Measurements from ENCODE around the gene ZBTB24. TPM values are rescaled to one million over a fixed set of nuclear protein-coding genes. Genes with fewer than 3 reads are reported as not detected.
A peak's percentile ranks its signal among the peaks of the same experiment; 100 is the strongest.

Gene ZBTB24
- total and polyA plus RNA-seq, 2 experiments from 2014 or later, result 2.6 to 5.3 TPM

DNA sequence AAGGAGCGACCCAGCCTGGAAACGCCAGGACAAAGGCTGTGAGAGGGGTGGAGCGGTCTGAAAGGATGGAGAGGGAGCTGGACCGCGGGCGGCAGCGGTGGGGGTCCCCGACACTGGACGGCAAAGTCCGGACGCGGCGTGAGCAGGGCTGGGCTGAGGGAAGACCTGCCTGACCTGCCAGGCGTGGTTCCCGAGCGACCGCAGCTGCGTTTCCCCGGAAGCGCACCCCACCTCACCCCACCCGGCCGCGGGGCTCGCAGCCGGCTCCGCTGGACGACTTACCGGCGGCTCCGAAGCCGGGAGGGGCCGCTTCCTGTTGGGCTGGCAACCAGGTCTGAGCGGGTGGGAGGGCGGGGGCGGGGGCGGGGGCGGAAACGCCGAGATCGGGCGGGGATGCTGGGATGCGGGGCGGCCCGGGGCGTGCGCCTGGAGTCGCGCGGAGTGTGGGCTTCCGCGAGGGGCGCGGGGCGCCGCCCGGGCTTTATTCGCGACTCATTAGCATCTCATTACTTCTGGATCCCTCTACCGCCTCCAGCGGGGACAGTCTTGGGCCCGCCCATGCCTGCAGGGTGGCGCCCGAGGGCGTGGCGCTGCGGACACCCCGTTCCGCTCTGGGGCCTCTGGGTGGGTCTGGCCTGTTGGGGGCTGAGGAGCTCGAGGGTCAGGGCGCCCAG lies 27.4 kb downstream of the ZBTB24 start, which contains the start of gene MICAL1:
MICAL1 (minus strand) TSS at position 336 of the 674 bp plus-strand sequence. CDS start 1,576 bp downstream, outside the sequence.
- Histone ChIP-seq H3K4me3 (peak within 1 kb of the TSS; percentile 53), H3K27me3 (peaks cover 7% of the 10 kb centered on the region), H3K9me3 (ENCODE audit: low read depth) (no peaks in the 10 kb centered on the region), H3K36me3 (no peaks in the 10 kb centered on the region), H3K27ac (no peak within 1 kb of the TSS), H3K4me1 (ENCODE audit: low read depth) (no peaks in the 10 kb centered on the region)
- TF ChIP-seq, protein P1, sequence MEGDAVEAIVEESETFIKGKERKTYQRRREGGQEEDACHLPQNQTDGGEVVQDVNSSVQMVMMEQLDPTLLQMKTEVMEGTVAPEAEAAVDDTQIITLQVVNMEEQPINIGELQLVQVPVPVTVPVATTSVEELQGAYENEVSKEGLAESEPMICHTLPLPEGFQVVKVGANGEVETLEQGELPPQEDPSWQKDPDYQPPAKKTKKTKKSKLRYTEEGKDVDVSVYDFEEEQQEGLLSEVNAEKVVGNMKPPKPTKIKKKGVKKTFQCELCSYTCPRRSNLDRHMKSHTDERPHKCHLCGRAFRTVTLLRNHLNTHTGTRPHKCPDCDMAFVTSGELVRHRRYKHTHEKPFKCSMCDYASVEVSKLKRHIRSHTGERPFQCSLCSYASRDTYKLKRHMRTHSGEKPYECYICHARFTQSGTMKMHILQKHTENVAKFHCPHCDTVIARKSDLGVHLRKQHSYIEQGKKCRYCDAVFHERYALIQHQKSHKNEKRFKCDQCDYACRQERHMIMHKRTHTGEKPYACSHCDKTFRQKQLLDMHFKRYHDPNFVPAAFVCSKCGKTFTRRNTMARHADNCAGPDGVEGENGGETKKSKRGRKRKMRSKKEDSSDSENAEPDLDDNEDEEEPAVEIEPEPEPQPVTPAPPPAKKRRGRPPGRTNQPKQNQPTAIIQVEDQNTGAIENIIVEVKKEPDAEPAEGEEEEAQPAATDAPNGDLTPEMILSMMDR (IDR thresholded peaks at IDR 0.05; ENCODE audit: low read depth, low read length), result peak; percentile 29
- peak; percentile 60 to 65 for DNase-seq (ENCODE audit: low read depth in 1 of 2, low spot score in 1 of 2)

DNA sequence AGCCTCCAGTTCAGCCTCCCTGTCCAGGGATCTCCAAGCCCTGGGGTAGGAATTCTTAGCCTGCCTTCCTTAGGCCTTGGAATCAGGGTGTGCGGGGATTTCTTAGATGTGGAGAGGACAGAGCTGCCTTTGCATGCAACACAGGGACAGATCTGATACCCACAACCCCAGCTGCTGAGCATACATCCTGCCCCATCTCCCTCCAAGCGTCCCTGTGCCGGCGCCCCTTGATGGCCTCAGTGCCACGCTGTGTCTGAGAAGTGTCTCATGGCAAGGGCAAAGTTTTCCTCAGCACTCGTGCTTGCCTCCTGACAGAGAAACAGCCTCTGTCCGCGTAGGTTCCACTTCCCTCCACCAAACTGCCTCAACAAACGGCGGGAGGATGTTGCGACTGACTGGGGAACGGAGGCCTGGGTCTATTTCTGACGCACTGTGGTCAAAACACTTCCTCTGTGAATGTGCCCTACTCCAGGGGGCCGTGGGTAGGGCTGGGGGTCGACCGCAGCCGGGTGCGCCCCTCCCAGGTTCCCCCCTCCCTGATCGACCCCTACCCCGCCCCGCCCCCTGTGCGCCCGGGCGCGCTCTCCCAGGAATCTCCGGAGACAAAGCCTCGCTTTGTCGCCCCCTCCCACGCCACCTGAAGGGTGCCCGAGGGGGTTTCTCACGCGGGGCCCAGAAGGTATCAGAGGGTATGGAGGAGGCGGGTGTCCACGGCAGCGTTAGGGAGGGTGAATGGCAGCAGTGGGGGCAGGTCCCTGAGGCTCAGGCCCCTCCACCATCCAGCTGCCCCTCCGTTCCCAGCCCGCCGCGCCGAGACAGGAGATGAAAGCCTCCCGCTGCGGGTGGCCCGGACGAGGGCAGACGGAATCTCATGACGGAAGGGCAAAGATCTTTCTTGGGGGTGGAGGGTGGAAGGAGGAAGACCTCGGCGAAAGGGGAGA lies 28.3 kb downstream of the ZBTB24 start:
- no peak overlapping the region for H3K27ac ChIP-seq
- no peaks in the 10 kb centered on the region for H3K9me3 ChIP-seq (ENCODE audit: low read depth)
- H3K36me3 ChIP-seq, result no peaks in the 10 kb centered on the region
- no peaks in the 10 kb centered on the region for H3K4me1 ChIP-seq (ENCODE audit: low read depth)
- H3K27me3 ChIP-seq, result peaks cover 7% of the 10 kb centered on the region
- TF ChIP-seq, protein P1 (IDR thresholded peaks at IDR 0.05; ENCODE audit: low read depth, low read length), result no peak
- peak in 1 of 2 donors; percentile 31 for DNase-seq (ENCODE audit: low read depth in 1 of 2, low spot score in 1 of 2)
- peak overlapping the region; percentile 53 for H3K4me3 ChIP-seq

DNA sequence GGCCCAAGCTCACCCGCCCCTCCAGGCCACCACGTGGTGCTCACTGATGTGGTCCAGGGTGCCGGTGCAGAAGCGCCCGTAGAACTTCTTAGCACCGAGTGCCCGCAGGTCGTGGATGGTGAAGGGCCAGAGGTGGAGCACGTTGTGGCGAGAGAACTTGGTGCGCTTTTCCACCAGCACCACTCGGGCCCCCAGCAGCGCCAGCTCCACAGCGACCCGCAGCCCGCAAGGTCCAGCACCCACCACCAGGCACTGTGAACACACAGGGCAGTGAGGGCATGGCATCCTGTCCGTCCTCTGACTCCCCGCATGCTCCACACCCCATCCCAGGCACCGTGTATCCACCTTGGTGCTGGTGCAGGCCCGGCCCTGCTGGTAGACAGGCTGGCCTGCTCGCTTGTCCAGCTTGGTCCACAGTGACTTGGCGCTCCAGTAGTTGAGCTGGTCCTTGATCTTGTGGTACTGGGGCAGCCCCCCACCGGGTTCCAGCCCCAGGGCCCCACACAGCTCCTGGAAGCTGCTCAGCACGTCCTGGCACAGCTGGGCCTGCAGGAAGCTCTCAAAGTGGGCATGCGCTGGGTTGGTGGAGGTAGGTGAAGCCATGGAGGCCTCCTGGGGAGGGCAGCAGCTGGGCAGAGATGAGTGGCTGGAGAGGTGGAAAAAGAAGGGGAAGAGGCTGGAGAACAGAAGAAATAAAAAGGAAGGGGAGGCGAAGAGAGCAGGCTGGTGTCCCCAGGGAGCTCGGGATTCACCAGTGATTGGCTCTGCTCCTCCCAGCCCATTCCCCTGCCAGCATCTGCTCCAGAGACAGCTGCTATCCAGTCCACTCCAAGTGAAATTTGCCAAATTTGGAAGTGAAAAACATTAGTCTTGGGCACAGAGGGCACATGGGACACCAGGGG lies 29.2 kb downstream of the ZBTB24 start:
- Histone ChIP-seq H3K27ac (no peak overlapping the region), H3K9me3 (ENCODE audit: low read depth) (no peaks in the 10 kb centered on the region), H3K27me3 (peaks cover 7% of the 10 kb centered on the region), H3K4me3 (no peak overlapping the region), H3K36me3 (no peaks in the 10 kb centered on the region), H3K4me1 (ENCODE audit: low read depth) (no peaks in the 10 kb centered on the region)
- DNase-seq (ENCODE audit: low read depth in 1 of 2, low spot score in 1 of 2), result peak in 1 of 2 donors; percentile 48
- TF ChIP-seq, protein P1 (IDR thresholded peaks at IDR 0.05; ENCODE audit: low read depth, low read length), result no peak

GRCh38 chr6:109453156-109453555 lies 29.9 kb downstream of the ZBTB24 start:
- H3K4me1 ChIP-seq (ENCODE audit: low read depth), result no peaks in the 10 kb centered on the region
- H3K27ac ChIP-seq, result no peak overlapping the region
- TF ChIP-seq, protein P1 (IDR thresholded peaks at IDR 0.05; ENCODE audit: low read depth, low read length), result no peak
- DNase-seq (ENCODE audit: low read depth in 1 of 2, low spot score in 1 of 2), result no peak
- H3K9me3 ChIP-seq (ENCODE audit: low read depth), result no peaks in the 10 kb centered on the region
- H3K27me3 ChIP-seq, result peaks cover 7% of the 10 kb centered on the region
- H3K4me3 ChIP-seq, result no peak overlapping the region
- no peaks in the 10 kb centered on the region for H3K36me3 ChIP-seq

GRCh38 chr6:109452181-109452580 lies 30.8 kb downstream of the ZBTB24 start:
- Histone ChIP-seq H3K9me3 (ENCODE audit: low read depth) (no peaks in the 10 kb centered on the region), H3K36me3 (no peaks in the 10 kb centered on the region), H3K4me3 (no peak overlapping the region), H3K27ac (no peak overlapping the region), H3K4me1 (ENCODE audit: low read depth) (no peaks in the 10 kb centered on the region), H3K27me3 (peaks cover 7% of the 10 kb centered on the region)
- no peak for DNase-seq (ENCODE audit: low read depth in 1 of 2, low spot score in 1 of 2)
- TF ChIP-seq, protein P1 (IDR thresholded peaks at IDR 0.05; ENCODE audit: low read depth, low read length), result no peak

Data from cardiac muscle cell (in vitro differentiated cells and primary cell).